ENCODE results near the gene XDH. TPM values are rescaled to one million over a fixed set of nuclear protein-coding genes. Genes with fewer than 3 reads are reported as not detected.
A peak's percentile ranks its signal among the peaks of the same experiment; 100 is the strongest.

XDH gene
- total RNA-seq, 2 donors from 2014 or later, result 0.08 TPM; not detected in 1

DNA sequence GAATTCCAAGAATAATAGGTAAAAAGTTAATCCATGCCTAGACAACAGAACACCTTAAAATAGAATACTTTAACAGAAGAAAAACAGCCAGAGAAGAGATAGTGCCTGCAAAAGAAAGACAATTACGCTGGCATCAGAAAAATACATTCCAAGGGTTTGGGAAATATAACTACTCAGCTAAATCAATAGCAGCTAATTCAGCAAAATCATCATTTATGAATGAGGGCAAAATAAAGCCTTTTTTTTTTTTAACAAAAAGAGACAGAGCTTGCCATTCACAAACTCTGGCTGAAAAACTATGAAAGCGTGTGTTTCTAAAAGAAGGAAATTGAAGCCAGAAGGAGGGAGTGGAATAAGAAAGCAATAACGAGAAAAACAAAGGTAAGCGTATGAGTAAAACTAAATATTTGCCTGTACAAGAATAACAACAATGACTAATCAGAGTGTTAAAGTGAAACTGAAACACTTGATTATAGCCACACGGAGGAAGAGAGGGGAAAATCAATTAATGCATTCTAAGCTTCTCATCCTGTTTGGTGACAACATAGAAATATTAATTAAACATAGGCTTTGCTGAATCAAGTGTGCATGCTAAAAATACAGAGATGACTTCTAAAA lies 90.4 kb downstream of the XDH start:
- Mint-ChIP-seq H3K9me3 (no peaks in the 10 kb centered on the region), H3K27ac (peak overlapping the region; percentile 62 to 88), H3K36me3 (no peaks in the 10 kb centered on the region), H3K4me1 (ENCODE audit: low read depth in 2 of 2) (peaks cover 34 to 48% of the 10 kb centered on the region in 2 donors), H3K4me3 (peak overlapping the region; percentile 77), H3K27me3 (no peaks in the 10 kb centered on the region)
- DNase-seq (ENCODE audit: low spot score) (no peak), ATAC-seq (peak; percentile 73 to 74)

DNA sequence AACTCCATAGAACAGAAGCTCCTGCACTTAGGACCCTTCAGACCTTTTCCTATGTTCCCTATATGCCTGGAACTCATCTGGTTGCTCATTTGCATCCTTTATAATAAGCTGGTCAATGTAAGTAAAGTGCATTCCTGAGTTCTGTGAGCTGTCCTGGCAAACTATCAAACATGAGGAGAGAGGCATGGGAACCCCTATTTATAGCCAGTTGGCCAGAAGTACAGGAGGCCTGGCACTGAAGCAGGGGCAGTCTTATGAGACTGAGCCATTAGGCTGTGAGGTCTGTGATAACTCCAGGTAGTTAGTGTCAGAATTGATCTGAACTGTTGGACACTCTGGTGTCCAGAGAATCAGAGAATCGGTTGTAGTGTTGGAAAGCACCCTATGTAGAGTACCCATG lies 92.2 kb downstream of the XDH start:
- Mint-ChIP-seq H3K4me3 (peak overlapping the region; percentile 77), H3K36me3 (no peaks in the 10 kb centered on the region), H3K27ac (peak overlapping the region; percentile 62 to 88), H3K27me3 (no peaks in the 10 kb centered on the region), H3K4me1 (ENCODE audit: low read depth in 2 of 2) (peaks cover 48 to 63% of the 10 kb centered on the region in 2 donors), H3K9me3 (no peaks in the 10 kb centered on the region)
- ATAC-seq, result no peak
- no peak for DNase-seq (ENCODE audit: low spot score)

DNA sequence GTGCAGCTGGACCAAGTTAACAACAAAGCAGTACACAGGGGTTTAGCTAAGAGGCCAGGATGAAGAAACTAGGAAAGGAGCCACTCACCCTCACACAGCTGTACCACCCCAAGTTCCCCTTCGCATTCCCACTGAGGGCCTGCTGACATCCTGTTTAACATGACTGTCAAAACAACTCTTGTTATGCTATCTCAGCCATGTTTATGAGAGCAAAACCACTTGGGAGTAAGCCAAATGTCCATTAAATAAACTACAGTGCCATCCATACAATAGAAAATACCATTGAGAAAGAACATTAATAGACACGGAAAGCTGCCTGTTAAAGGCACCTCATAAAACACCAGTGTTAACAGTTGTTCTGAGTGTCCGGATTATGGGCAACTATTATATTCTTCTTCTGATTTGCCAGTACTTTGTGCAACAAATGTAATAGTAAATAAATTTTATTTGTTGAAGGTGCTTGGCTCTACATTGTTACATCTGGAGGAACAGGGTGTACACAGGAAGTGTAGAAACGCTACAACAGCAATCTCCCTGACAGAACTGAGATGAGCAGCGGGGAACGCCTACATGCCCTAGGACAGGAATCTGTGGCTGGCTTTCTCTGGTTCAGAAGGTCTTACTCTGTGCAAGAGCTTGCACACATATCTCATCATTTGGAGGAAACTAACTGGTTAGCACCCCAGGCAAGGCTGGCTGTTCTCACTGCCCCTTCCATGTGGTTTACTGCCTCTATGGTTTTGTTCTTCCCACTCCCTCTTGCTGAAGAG lies 95.0 kb downstream of the XDH start:
- peak overlapping the region; percentile 51 for H3K4me3 Mint-ChIP-seq
- H3K9me3 Mint-ChIP-seq, result no peaks in the 10 kb centered on the region
- H3K27me3 Mint-ChIP-seq, result no peaks in the 10 kb centered on the region
- peaks cover 54 to 58% of the 10 kb centered on the region in 2 donors for H3K4me1 Mint-ChIP-seq (ENCODE audit: low read depth in 2 of 2)
- no peak for DNase-seq (ENCODE audit: low spot score)
- peak; percentile 71 to 73 for ATAC-seq
- H3K36me3 Mint-ChIP-seq, result no peaks in the 10 kb centered on the region
- H3K27ac Mint-ChIP-seq, result peak overlapping the region; percentile 63 to 90

DNA sequence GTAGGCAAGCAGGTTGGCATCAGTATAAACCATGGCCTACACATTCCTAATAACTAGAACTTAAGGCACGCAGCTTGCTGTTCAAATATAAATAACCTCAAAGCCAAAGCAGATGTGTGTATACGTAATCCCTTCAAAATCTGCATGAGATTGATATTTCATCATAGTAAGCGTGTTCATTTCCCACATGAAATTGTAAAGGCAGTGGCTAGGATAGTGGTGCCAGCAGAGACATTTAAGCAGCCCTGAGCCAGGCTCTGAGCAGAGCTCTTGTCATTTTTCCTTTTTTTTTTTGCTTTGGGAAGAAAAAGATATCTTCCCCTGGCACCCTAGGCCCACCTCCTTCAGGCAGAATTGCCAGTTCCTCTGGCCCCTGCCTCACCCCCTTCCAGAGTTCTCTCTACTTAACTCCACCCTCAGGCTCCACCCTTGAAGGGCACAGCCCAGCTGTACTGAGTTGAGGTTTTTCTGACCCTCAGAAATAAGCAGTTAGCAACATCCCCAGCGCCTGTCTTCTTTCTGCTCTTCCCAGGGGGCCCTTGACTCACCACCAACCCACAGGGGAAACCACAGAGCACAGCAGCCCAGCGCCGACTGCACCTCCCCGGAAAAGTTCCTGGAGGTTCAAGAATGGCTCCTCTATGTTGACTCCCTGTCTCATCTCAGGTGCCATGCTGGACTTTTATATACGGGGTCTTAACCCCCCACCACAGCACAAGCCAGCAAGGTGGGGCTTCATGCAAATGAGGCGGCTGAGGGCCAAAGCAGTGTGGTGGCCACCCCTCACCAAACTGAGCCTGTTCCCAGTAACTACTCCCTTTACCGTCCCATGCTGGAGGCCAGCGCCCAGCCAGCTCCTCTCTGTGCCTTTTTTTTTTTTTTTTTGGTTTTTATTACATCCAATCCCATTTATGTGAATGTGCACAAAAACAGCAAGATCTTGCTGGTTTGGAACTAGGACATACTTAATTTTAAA lies 95.9 kb downstream of the XDH start:
- Mint-ChIP-seq H3K4me3 (peak overlapping the region; percentile 51), H3K27me3 (no peaks in the 10 kb centered on the region), H3K9me3 (no peaks in the 10 kb centered on the region), H3K36me3 (no peaks in the 10 kb centered on the region), H3K27ac (peak overlapping the region; percentile 63 to 90), H3K4me1 (ENCODE audit: low read depth in 2 of 2) (peaks cover 45 to 49% of the 10 kb centered on the region in 2 donors)
- ATAC-seq, result peak; percentile 84
- DNase-seq (ENCODE audit: low spot score), result peak; percentile 76

DNA sequence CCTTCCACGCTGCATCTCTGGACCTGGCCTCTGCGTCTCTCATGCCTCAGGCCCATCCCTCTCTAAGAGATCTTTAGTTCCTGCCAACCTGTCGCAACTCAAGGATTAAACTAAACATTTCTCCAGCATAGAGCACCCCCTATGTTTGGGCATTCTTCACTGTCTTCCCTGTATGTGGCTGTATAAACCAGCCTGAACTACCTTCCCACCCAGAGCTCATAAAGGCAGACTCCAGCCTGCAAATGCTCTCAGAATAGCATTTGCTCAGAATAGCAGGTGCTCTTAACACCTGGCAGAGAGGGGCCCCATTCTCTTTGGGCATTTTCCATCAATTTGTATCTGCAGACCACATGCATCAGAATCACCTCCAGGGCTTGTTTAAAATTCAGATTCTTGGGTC lies 97.1 kb downstream of the XDH start:
- Mint-ChIP-seq H3K27me3 (no peaks in the 10 kb centered on the region), H3K27ac (peak overlapping the region in 1 of 2 donors; percentile 26), H3K4me1 (ENCODE audit: low read depth in 2 of 2) (peaks cover 36 to 37% of the 10 kb centered on the region in 2 donors), H3K36me3 (no peaks in the 10 kb centered on the region), H3K4me3 (no peak overlapping the region), H3K9me3 (no peaks in the 10 kb centered on the region)
- no peak for ATAC-seq
- DNase-seq (ENCODE audit: low spot score), result no peak

DNA sequence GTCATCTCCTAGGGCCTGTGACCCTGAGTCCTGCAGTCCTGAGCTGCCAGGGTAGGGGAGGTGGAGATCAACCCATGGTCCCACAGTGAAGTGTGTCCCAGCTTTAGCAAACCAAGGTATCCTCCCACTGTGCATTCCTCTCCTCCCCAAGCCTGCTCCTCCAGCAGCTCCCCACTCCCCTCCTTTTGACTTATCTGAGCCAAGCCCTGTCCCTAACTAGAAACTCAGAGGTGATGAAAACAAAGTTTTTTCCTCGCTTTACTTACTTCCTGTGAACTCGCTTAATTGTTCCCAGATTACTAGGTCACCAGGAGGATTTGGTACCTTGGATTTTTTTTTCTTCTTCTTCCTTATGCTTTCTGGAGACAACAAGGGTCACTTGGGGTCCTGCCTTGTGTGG lies 99.8 kb downstream of the XDH start:
- no peaks in the 10 kb centered on the region for H3K9me3 Mint-ChIP-seq
- H3K27ac Mint-ChIP-seq, result no peak overlapping the region
- DNase-seq (ENCODE audit: low spot score) (no peak), ATAC-seq (no peak)
- peaks cover 9 to 15% of the 10 kb centered on the region in 2 donors for H3K27me3 Mint-ChIP-seq
- H3K4me3 Mint-ChIP-seq, result no peak overlapping the region
- peaks cover 28 to 30% of the 10 kb centered on the region in 2 donors for H3K4me1 Mint-ChIP-seq (ENCODE audit: low read depth in 2 of 2)
- H3K36me3 Mint-ChIP-seq, result peaks cover 7% of the 10 kb centered on the region

DNA sequence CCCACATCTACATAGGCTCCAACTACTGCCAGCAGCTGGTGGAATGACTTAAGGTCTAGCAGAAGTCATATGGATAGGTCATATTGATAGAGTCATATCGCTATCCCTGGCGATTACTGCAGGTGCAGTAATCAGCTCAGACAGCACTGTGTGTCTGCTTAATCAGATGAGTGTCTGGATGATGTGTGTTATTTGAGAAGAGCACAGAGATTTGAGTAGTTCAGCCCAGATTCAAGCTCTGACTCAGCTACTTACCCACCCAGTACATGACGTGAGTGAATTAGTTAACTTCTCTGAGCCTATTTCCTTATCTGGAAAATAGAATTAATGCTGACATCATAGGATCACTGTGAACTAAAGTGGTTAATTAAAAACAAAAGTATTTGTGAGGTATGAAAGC lies 101.6 kb downstream of the XDH start:
- Mint-ChIP-seq H3K4me1 (ENCODE audit: low read depth in 2 of 2) (peaks cover 11 to 14% of the 10 kb centered on the region in 2 donors), H3K4me3 (no peak overlapping the region), H3K27me3 (peaks cover 11 to 24% of the 10 kb centered on the region in 2 donors), H3K36me3 (peaks cover 9% of the 10 kb centered on the region), H3K9me3 (no peaks in the 10 kb centered on the region), H3K27ac (no peak overlapping the region)
- ATAC-seq (no peak), DNase-seq (ENCODE audit: low spot score) (no peak)

DNA sequence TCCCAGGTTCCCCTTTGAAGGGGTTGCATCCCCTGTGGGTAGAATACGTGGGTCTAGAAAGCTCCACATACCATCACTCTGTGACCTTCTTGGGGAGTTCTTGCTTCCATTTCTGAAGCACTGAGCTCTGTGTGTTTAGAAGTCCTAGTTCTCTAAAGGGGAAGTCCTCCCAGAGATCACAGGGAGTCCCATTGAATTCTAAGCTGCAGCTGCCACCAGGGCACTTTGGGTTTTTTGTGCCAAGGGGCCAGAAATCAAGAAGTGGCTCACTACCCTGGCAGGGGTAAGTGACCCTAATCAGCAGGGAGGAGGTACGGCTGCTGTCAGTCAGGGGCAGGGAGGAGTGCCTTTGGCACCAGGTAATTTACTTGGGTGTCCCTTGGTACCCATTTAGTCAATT lies 109.7 kb downstream of the XDH start:
- peak in 1 of 2 donors; percentile 36 for ATAC-seq
- Mint-ChIP-seq H3K9me3 (no peaks in the 10 kb centered on the region), H3K4me3 (no peak overlapping the region), H3K27me3 (peaks cover 15 to 27% of the 10 kb centered on the region in 2 donors), H3K4me1 (ENCODE audit: low read depth in 2 of 2) (no peaks in the 10 kb centered on the region), H3K36me3 (peaks cover 3% of the 10 kb centered on the region), H3K27ac (no peak overlapping the region)
- DNase-seq (ENCODE audit: low spot score), result no peak

DNA sequence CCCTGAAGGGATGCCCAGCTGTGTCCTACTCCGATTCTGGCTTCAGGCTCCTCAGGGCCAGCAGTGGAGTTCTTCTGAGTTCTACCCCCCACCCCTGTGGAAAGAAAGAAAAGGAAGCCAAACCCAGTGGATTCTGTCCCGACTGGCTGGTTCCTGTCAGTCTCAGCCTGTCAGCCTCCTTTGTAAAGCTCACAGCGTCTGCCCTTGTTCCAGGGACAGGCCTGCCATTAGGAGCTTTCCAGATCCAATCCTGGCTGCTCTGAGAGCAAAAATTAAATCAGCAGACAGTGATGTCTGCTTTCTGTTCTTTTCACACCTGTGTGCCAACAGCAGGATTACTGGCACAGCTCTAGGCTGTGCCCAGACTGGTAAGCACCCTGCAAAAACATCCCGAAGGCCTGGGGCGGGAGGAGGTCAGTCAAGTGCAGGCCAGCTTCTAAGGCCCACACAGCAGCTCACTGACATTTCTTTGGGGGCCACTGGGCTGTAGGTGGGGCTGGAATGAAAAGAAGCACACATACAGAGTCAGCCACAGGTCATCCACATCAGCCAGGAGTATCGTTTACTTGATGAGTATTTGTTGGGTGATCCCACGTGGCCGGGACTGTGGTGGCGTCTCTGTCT lies 111.5 kb downstream of the XDH start:
- H3K4me1 Mint-ChIP-seq (ENCODE audit: low read depth in 2 of 2), result no peaks in the 10 kb centered on the region
- ATAC-seq (no peak), DNase-seq (ENCODE audit: low spot score) (no peak)
- no peaks in the 10 kb centered on the region for H3K9me3 Mint-ChIP-seq
- peaks cover 15 to 20% of the 10 kb centered on the region in 2 donors for H3K27me3 Mint-ChIP-seq
- H3K27ac Mint-ChIP-seq, result no peak overlapping the region
- H3K36me3 Mint-ChIP-seq, result no peaks in the 10 kb centered on the region
- no peak overlapping the region for H3K4me3 Mint-ChIP-seq

- Mint-ChIP-seq H3K36me3 (no peaks in the 10 kb centered on the region), H3K4me1 (ENCODE audit: low read depth in 2 of 2) (no peaks in the 10 kb centered on the region), H3K9me3 (no peaks in the 10 kb centered on the region), H3K4me3 (no peak overlapping the region), H3K27ac (no peak overlapping the region), H3K27me3 (peaks cover under 1 to 8% of the 10 kb centered on the region in 2 donors)
- ATAC-seq (no peak), DNase-seq (ENCODE audit: low spot score) (no peak)
Observed at GRCh38 chr2:31300309-31300708, 114.2 kb downstream of the XDH start.

- no peak overlapping the region for H3K27ac Mint-ChIP-seq
- ATAC-seq (no peak), DNase-seq (ENCODE audit: low spot score) (no peak)
- H3K9me3 Mint-ChIP-seq, result no peaks in the 10 kb centered on the region
- no peaks in the 10 kb centered on the region for H3K36me3 Mint-ChIP-seq
- H3K4me1 Mint-ChIP-seq (ENCODE audit: low read depth in 2 of 2), result no peaks in the 10 kb centered on the region
- no peak overlapping the region for H3K4me3 Mint-ChIP-seq
- peaks cover 6 to 13% of the 10 kb centered on the region in 2 donors for H3K27me3 Mint-ChIP-seq
Observed at GRCh38 chr2:31299547-31299946, 115.0 kb downstream of the XDH start.

DNA sequence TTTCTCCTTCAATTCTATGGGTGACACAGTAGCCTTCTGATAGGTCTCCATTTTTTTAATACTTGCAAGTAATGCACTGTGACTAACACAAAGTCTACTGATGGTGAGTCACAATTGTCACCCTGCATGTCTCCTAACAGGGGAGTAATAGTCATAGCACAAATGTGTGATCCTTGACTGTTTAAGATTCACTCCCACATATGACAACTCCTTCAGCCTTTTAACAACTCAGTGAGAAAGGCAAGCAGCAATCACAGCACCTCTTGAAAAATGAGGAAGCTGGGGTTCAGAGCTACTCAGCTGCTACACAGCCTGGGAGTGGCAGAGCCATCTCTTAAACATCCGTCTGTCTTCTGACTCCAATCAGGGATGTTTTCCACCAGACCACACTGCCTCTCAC lies 116.8 kb downstream of the XDH start:
- DNase-seq (ENCODE audit: low spot score) (no peak), ATAC-seq (peak; percentile 56 to 74)
- Mint-ChIP-seq H3K36me3 (no peaks in the 10 kb centered on the region), H3K4me3 (no peak overlapping the region), H3K27me3 (peaks cover 6 to 13% of the 10 kb centered on the region in 2 donors), H3K27ac (no peak overlapping the region), H3K9me3 (no peaks in the 10 kb centered on the region), H3K4me1 (ENCODE audit: low read depth in 2 of 2) (no peaks in the 10 kb centered on the region)

DNA sequence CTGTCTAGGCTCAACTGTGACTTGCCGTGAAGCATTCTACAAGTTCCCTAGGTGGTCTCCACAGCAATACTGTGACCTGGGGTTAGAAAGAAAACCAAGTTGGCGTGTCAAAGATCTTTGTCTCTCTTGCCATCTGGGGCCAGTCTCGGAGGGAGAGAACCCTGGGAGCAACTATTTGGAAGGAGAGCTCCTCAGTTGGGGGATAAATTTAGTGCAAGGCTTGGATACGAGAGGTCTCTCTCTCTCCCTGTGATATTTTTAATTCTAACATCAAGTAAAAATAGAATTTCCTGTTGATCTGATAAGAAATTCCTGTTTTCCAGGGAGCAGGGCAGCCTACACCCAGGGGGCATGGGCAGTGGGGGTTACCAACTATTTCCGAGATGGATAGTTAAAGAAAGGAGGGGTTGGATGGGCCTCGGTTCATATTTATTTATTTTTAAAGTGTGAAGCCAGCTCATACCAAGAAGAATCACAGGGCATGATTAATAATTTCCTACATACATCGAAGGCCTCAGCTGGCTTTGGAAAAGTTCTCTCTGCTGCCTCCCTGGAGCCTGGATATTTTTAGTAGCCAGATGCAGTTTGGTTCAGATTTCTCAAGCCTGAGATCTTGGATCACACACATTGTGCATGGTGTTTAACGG lies 117.8 kb downstream of the XDH start:
- no peak for DNase-seq (ENCODE audit: low spot score)
- Mint-ChIP-seq H3K27me3 (peaks cover 6 to 13% of the 10 kb centered on the region in 2 donors), H3K4me1 (ENCODE audit: low read depth in 2 of 2) (no peaks in the 10 kb centered on the region), H3K4me3 (no peak overlapping the region), H3K9me3 (no peaks in the 10 kb centered on the region), H3K27ac (no peak overlapping the region), H3K36me3 (no peaks in the 10 kb centered on the region)
- no peak for ATAC-seq

Data from natural killer cell treated with Interleukin-12 subunit alpha and Interleukin-12 subunit beta and Interleukin-15 and Interleukin-18, amount 100 ng/mL, for 72 hours (primary cell).